H9 (cell line): ENCODE data around the gene KIF18A. TPM values are rescaled to one million over a fixed set of nuclear protein-coding genes. Genes with fewer than 3 reads are reported as not detected.

ENCODE experiments used
- DNase-seq: peaks from one replicate; pipeline ENCODE4 v3.0.0-alpha.2; 2017
- H2AFZ ChIP-seq: one replicate; pipeline ENCODE4 v1.6.1; 2013; ENCODE audit warnings: mild to moderate bottlenecking, low read length, control low read depth, moderate library complexity
- H2AK5ac ChIP-seq: 2 replicates; pipeline ENCODE4 v1.6.1; 2013; ENCODE audit warnings: low read length, control low read depth, mixed read lengths; ENCODE audit not compliant: insufficient read length
- H2BK120ac ChIP-seq: one replicate; pipeline ENCODE4 v1.6.1; 2013; ENCODE audit warnings: low read depth, mild to moderate bottlenecking, low read length, control low read depth, inconsistent platforms; ENCODE audit not compliant: poor library complexity, severe bottlenecking
- H2BK12ac ChIP-seq: 2 replicates; pipeline ENCODE4 v1.6.1; 2013; ENCODE audit warnings: low read length, control low read depth, mixed read lengths, low read depth; ENCODE audit not compliant: insufficient read length
- H2BK15ac ChIP-seq: 2 replicates; pipeline ENCODE4 v1.6.1; 2013; ENCODE audit warnings: low read depth, low read length, control low read depth
- H2BK20ac ChIP-seq: one replicate; pipeline ENCODE4 v1.6.1; 2013; ENCODE audit warnings: low read depth, mild to moderate bottlenecking, low read length, control low read depth, inconsistent platforms; ENCODE audit not compliant: poor library complexity, severe bottlenecking
- H2BK5ac ChIP-seq: 2 replicates; pipeline ENCODE4 v1.6.1; 2013; ENCODE audit warnings: low read length, control low read depth, mixed read lengths; ENCODE audit not compliant: insufficient read length
- H3K14ac ChIP-seq: 2 replicates; pipeline ENCODE4 v1.6.1; 2013; ENCODE audit warnings: low read length, control low read depth; ENCODE audit not compliant: insufficient read depth
- H3K18ac ChIP-seq: 2 replicates; pipeline ENCODE4 v1.6.1; 2013; ENCODE audit warnings: low read depth, mild to moderate bottlenecking, mixed read lengths, low read length, control low read depth; ENCODE audit not compliant: insufficient read length
- H3K23ac ChIP-seq: 2 replicates; pipeline ENCODE4 v1.6.1; 2013; ENCODE audit warnings: low read length, control low read depth, mixed read lengths, low read depth; ENCODE audit not compliant: insufficient read length
- H3K23me2 ChIP-seq: 2 replicates; pipeline ENCODE4 v1.6.1; 2013; ENCODE audit warnings: low read depth, mild to moderate bottlenecking, mixed read lengths, low read length, control low read depth; ENCODE audit not compliant: insufficient read length, poor library complexity, severe bottlenecking
- H3K27ac ChIP-seq: 2 replicates; pipeline ENCODE4 v1.5.1; 2013; ENCODE audit warnings: low read length, control low read depth, mixed read lengths, low read depth; ENCODE audit not compliant: insufficient read length
- H3K27me3 ChIP-seq: 2 replicates; pipeline ENCODE4 v1.6.1; 2013; ENCODE audit warnings: low read length, control low read depth, inconsistent platforms; ENCODE audit not compliant: insufficient read depth
- H3K4ac ChIP-seq: 2 replicates; pipeline ENCODE4 v1.6.1; 2013; ENCODE audit warnings: low read depth, mild to moderate bottlenecking, control low read depth, inconsistent platforms, low read length, moderate library complexity
- H3K4me1 ChIP-seq: 2 replicates; pipeline ENCODE4 v1.6.1; 2013; ENCODE audit warnings: low read length, control low read depth, inconsistent platforms; ENCODE audit not compliant: insufficient read depth
- H3K4me2 ChIP-seq: 2 replicates; pipeline ENCODE4 v1.6.1; 2013; ENCODE audit warnings: low read length, control low read depth, mixed read lengths; ENCODE audit not compliant: insufficient read length, insufficient read depth
- H3K56ac ChIP-seq: 2 replicates; pipeline ENCODE4 v1.6.1; 2013; ENCODE audit warnings: low read depth, mild to moderate bottlenecking, mixed read lengths, low read length, control low read depth; ENCODE audit not compliant: insufficient read length
- H3K79me1 ChIP-seq: 2 replicates; pipeline ENCODE4 v1.6.1; 2013; ENCODE audit warnings: low read depth, mild to moderate bottlenecking, moderate library complexity, low read length, control low read depth, inconsistent platforms; ENCODE audit not compliant: insufficient read depth, poor library complexity, severe bottlenecking
- H3K79me2 ChIP-seq: 2 replicates; pipeline ENCODE4 v1.6.1; 2013; ENCODE audit warnings: low read length, control low read depth, inconsistent platforms; ENCODE audit not compliant: insufficient read depth
- H3K9ac ChIP-seq: 2 replicates; pipeline ENCODE4 v1.6.1; 2013; ENCODE audit warnings: low read length, control low read depth, mixed read lengths; ENCODE audit not compliant: insufficient read length; ENCODE audit errors: extremely low read depth
- H3K9me3 ChIP-seq: one replicate; pipeline ENCODE4 v1.6.1; 2013; ENCODE audit warnings: low read depth, low read length, inconsistent platforms; ENCODE audit not compliant: control insufficient read depth
- H3T11ph ChIP-seq: one replicate; pipeline ENCODE4 v1.6.1; 2013; ENCODE audit warnings: mild to moderate bottlenecking, low read length, control low read depth, inconsistent platforms
- H4K20me1 ChIP-seq: one replicate; pipeline ENCODE4 v1.6.1; 2013; ENCODE audit not compliant: control insufficient read depth, insufficient read length, insufficient read depth
- H4K5ac ChIP-seq: 2 replicates; pipeline ENCODE4 v1.6.1; 2013; ENCODE audit warnings: low read depth, mild to moderate bottlenecking, mixed read lengths, low read length, control low read depth; ENCODE audit not compliant: insufficient read length
- H4K8ac ChIP-seq: replicated peaks from 2 replicates; pipeline ENCODE4 v1.6.1; 2013; ENCODE audit warnings: low read length, control low read depth, mixed read lengths, low read depth; ENCODE audit not compliant: insufficient read length
- H4K91ac ChIP-seq: 2 replicates; pipeline ENCODE4 v1.6.1; 2013; ENCODE audit warnings: low read depth, mild to moderate bottlenecking, moderate library complexity, mixed read lengths, low read length, control low read depth; ENCODE audit not compliant: insufficient read length
- H3K27ac Mint-ChIP-seq, 3 experiments: 2 replicates in 2 of 3; 3 replicates in 1 of 3; pipeline ENCODE4 v1.8.0; 2020 to 2021; ENCODE audit warnings: mixed read lengths in 3 of 3, mild to moderate bottlenecking in 1 of 3, moderate library complexity in 1 of 3
- H3K27me3 Mint-ChIP-seq: 2 replicates; pipeline ENCODE4 v1.8.0; 2021; ENCODE audit warnings: low read depth, mild to moderate bottlenecking, moderate library complexity, mixed read lengths
- H3K36me3 Mint-ChIP-seq, 3 experiments: 2 replicates in 2 of 3; 3 replicates in 1 of 3; pipeline ENCODE4 v1.8.0; 2020 to 2021; ENCODE audit warnings: low read depth in 3 of 3, mixed read lengths in 3 of 3; ENCODE audit not compliant: insufficient read depth in 1 of 3
- H3K4me1 Mint-ChIP-seq, 2 experiments: 2 replicates each; pipeline ENCODE4 v1.8.0; 2020; ENCODE audit warnings: mixed read lengths in 2 of 2
- H3K4me3 Mint-ChIP-seq, 2 experiments: 2 replicates in 1 of 2; 3 replicates in 1 of 2; pipeline ENCODE4 v1.8.0; 2020 to 2021; ENCODE audit warnings: mild to moderate bottlenecking in 2 of 2, mixed read lengths in 2 of 2, moderate library complexity in 1 of 2
- H3K9me3 Mint-ChIP-seq, 2 experiments: 2 replicates in 1 of 2; 3 replicates in 1 of 2; pipeline ENCODE4 v1.8.0; 2020; ENCODE audit warnings: mild to moderate bottlenecking in 2 of 2, mixed read lengths in 2 of 2, moderate library complexity in 1 of 2
- WGBS: extraction: QIAGEN DNeasy Blood & Tissue Kit; methylation state at CpG from one replicate; pipeline ENCODE4 v1.1.7; 2013; ENCODE audit warnings: missing lambda C conversion rate, low lambda C conversion rate, mixed read lengths; ENCODE audit not compliant: insufficient read length; ENCODE audit errors: extremely low coverage; 5-methylcytosine and 5-hydroxymethylcytosine counted together
- total RNA-seq: library from RNA; stranded (reverse); gene quantifications from 2 replicates; pipeline ENCODE4 v1.2.1, GENCODE V29; 2021
- TF ChIP-seq, protein P1 (sequence below): fragments of 200-600 bp; sonication (generic); conservative IDR thresholded peaks from 3 replicates; pipeline ENCODE4 v1.8.0; 2021; ENCODE audit warnings: antibody characterized with exemption, mild to moderate bottlenecking

The KIF18A gene
- total RNA-seq, 1 experiment from 2014 or later: 25.9 TPM

GRCh38 chr11:28086569-28086968 lies 21.4 kb downstream of the KIF18A start:
- no peaks in the 10 kb centered on the region for H3K79me2 ChIP-seq
- no peaks in the 10 kb centered on the region for H4K20me1 ChIP-seq
- H3K79me1 ChIP-seq: no peaks in the 10 kb centered on the region
- no peak overlapping the region for H3K4ac ChIP-seq
- H4K91ac ChIP-seq: no peak overlapping the region
- no peak overlapping the region for H3K56ac ChIP-seq
- no peaks in the 10 kb centered on the region for H3K23me2 ChIP-seq
- H2BK120ac ChIP-seq: no peak overlapping the region
- no peak overlapping the region for H3K27ac Mint-ChIP-seq
- H3K27me3 Mint-ChIP-seq: no peaks in the 10 kb centered on the region
- H3K14ac ChIP-seq: no peak overlapping the region
- no peak overlapping the region for H4K5ac ChIP-seq
- no peak overlapping the region for H3K27ac ChIP-seq
- H3K18ac ChIP-seq: no peak overlapping the region
- H4K8ac ChIP-seq: no peak overlapping the region
- H3K36me3 Mint-ChIP-seq: peaks cover 0 to 47% (median 30%) of the 10 kb centered on the region in 3 experiments; a peak in 6 of 7 replicates
- H2AFZ ChIP-seq: no peak overlapping the region
- H3K4me1 Mint-ChIP-seq: no peaks in the 10 kb centered on the region
- no peak overlapping the region for H3T11ph ChIP-seq
- H2BK5ac ChIP-seq: no peak overlapping the region
- H3K23ac ChIP-seq: no peak overlapping the region
- no peaks in the 10 kb centered on the region for H3K9me3 ChIP-seq
- H3K4me3 Mint-ChIP-seq: no peak overlapping the region
- no peaks in the 10 kb centered on the region for H3K27me3 ChIP-seq
- no peak for DNase-seq
- no peaks in the 10 kb centered on the region for H3K9me3 Mint-ChIP-seq
- no peak overlapping the region for H2BK12ac ChIP-seq
- H3K9ac ChIP-seq: no peak overlapping the region
- H2BK15ac ChIP-seq: no peak overlapping the region
- H2AK5ac ChIP-seq: no peak overlapping the region
- H2BK20ac ChIP-seq: no peak overlapping the region
- H3K4me2 ChIP-seq: no peak overlapping the region
- no CpG with 5 or more reads among the region's 1 CpG for WGBS
- no peaks in the 10 kb centered on the region for H3K4me1 ChIP-seq
- TF ChIP-seq, protein P1, sequence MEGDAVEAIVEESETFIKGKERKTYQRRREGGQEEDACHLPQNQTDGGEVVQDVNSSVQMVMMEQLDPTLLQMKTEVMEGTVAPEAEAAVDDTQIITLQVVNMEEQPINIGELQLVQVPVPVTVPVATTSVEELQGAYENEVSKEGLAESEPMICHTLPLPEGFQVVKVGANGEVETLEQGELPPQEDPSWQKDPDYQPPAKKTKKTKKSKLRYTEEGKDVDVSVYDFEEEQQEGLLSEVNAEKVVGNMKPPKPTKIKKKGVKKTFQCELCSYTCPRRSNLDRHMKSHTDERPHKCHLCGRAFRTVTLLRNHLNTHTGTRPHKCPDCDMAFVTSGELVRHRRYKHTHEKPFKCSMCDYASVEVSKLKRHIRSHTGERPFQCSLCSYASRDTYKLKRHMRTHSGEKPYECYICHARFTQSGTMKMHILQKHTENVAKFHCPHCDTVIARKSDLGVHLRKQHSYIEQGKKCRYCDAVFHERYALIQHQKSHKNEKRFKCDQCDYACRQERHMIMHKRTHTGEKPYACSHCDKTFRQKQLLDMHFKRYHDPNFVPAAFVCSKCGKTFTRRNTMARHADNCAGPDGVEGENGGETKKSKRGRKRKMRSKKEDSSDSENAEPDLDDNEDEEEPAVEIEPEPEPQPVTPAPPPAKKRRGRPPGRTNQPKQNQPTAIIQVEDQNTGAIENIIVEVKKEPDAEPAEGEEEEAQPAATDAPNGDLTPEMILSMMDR: no peak
